Suprapubic skin (tissue), 4 donors: ENCODE results near the gene PREX1. TPM values are rescaled to one million over a fixed set of nuclear protein-coding genes. Genes with fewer than 3 reads are reported as not detected.

Experiments used
- DNase-seq, 2 donors: peaks; one replicate each; pipeline ENCODE4 v3.0.0-alpha.2; 2019; ENCODE audit warnings: low spot score in 2 of 2
- H3K27ac ChIP-seq: fragments of 200-600 bp; sonication (generic); one replicate; pipeline ENCODE4 v1.5.1; 2019
- H3K27me3 ChIP-seq: fragments of 200-600 bp; sonication (generic); one replicate; pipeline ENCODE4 v1.5.1; 2019
- H3K36me3 ChIP-seq: fragments of 200-600 bp; sonication (generic); one replicate; pipeline ENCODE4 v1.5.1; 2019
- H3K4me1 ChIP-seq: fragments of 200-600 bp; sonication (generic); one replicate; pipeline ENCODE4 v1.5.1; 2019
- H3K4me3 ChIP-seq: fragments of 200-600 bp; sonication (generic); one replicate; pipeline ENCODE4 v1.5.1; 2019; ENCODE audit warnings: mild to moderate bottlenecking
- H3K9me3 ChIP-seq: fragments of 200-600 bp; sonication (generic); one replicate; pipeline ENCODE4 v1.5.1; 2019
- CTCF ChIP-seq, 2 donors: fragments of 200-600 bp in 1 of 2; fragments of 450-650 bp in 1 of 2; sonication (generic) in 1 of 2; IDR thresholded peaks; one replicate each; pipeline ENCODE4 v1.5.1; 2016 to 2019; ENCODE audit warnings: antibody characterized with exemption in 2 of 2, mild to moderate bottlenecking in 1 of 2, moderate library complexity in 1 of 2
- EP300 ChIP-seq: sonication (generic); formaldehyde crosslinking; IDR thresholded peaks from one replicate; pipeline ENCODE4 v1.6.1; 2017; ENCODE audit warnings: antibody characterized with exemption
- POLR2A ChIP-seq, 2 donors: fragments of 450-650 bp; IDR thresholded peaks; one replicate each; pipeline ENCODE4 v1.6.1; 2017; ENCODE audit warnings: antibody characterized with exemption in 2 of 2, mild to moderate bottlenecking in 2 of 2, moderate library complexity in 2 of 2
- POLR2AphosphoS5 ChIP-seq, 3 donors: sonication (generic); formaldehyde crosslinking; IDR thresholded peaks; one replicate each; pipeline ENCODE4 v1.6.1; 2017; ENCODE audit warnings: antibody characterized with exemption in 3 of 3
- WGBS: methylation state at CpG from one replicate; pipeline ENCODE4 v1.1.5; 2018; 5-methylcytosine and 5-hydroxymethylcytosine counted together
- total RNA-seq, 4 donors: library from RNA; depleted of rRNA; stranded (reverse); fragments of >200 nt; gene quantifications; one replicate each; pipeline ENCODE4 v1.1.0, GENCODE V29; 2016

Gene PREX1
- total RNA-seq, 4 donors from 2014 or later = 4.7 to 15.1 (median 10.2) TPM

- TF ChIP-seq POLR2AphosphoS5 (IDR thresholded peaks at IDR 0.05) = no peak
- TF ChIP-seq EP300 = no peak
- no peak for TF ChIP-seq CTCF (IDR thresholded peaks at IDR 0.05)
- no peak for TF ChIP-seq POLR2A (IDR thresholded peaks at IDR 0.05)
- no peaks in the 10 kb centered on the region for H3K9me3 ChIP-seq
- H3K27me3 ChIP-seq = no peaks in the 10 kb centered on the region
- peaks cover 16% of the 10 kb centered on the region for H3K4me1 ChIP-seq
- DNase-seq = no peak
- H3K36me3 ChIP-seq = no peaks in the 10 kb centered on the region
- no peak overlapping the region for H3K27ac ChIP-seq
- no peak overlapping the region for H3K4me3 ChIP-seq
- WGBS = 91% methylated on average over 18 of the region's 18 CpGs
Measured at GRCh38 chr20:48709058-48709691, 118.6 kb downstream of the PREX1 start.

DNA sequence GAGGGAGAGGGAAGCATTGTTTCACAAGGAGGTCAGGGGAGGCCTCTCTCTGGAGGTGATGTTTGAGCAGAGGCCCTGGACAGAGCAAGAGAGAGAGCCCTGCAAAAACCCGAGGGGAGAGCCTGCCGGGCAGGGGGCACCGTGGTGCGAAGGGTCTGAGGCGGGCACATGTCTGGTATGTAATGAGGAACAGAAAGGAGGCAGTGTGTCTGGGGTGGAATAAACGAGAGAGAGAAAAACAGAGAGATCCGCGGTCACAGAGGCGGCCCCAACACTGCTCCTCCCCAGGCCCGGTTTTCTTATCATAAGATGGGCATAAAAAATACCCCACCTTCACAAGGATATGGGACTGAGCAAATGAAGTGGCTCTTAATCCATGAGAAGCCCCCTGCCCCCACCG lies 119.2 kb downstream of the PREX1 start:
- WGBS = 75% methylated on average over 11 of the region's 11 CpGs
- DNase-seq = no peak
- no peaks in the 10 kb centered on the region for H3K36me3 ChIP-seq
- H3K27ac ChIP-seq = no peak overlapping the region
- H3K9me3 ChIP-seq = no peaks in the 10 kb centered on the region
- H3K27me3 ChIP-seq = no peaks in the 10 kb centered on the region
- H3K4me1 ChIP-seq = peaks cover 22% of the 10 kb centered on the region
- TF ChIP-seq POLR2AphosphoS5 (IDR thresholded peaks at IDR 0.05) = no peak
- no peak for TF ChIP-seq EP300
- no peak for TF ChIP-seq CTCF (IDR thresholded peaks at IDR 0.05)
- no peak for TF ChIP-seq POLR2A (IDR thresholded peaks at IDR 0.05)
- H3K4me3 ChIP-seq = no peak overlapping the region

GRCh38 chr20:48708116-48708515 lies 119.7 kb downstream of the PREX1 start:
- Histone ChIP-seq H3K27ac (no peak overlapping the region), H3K4me1 (peaks cover 27% of the 10 kb centered on the region)
- WGBS = 94% methylated on average over 7 of the region's 7 CpGs

DNA sequence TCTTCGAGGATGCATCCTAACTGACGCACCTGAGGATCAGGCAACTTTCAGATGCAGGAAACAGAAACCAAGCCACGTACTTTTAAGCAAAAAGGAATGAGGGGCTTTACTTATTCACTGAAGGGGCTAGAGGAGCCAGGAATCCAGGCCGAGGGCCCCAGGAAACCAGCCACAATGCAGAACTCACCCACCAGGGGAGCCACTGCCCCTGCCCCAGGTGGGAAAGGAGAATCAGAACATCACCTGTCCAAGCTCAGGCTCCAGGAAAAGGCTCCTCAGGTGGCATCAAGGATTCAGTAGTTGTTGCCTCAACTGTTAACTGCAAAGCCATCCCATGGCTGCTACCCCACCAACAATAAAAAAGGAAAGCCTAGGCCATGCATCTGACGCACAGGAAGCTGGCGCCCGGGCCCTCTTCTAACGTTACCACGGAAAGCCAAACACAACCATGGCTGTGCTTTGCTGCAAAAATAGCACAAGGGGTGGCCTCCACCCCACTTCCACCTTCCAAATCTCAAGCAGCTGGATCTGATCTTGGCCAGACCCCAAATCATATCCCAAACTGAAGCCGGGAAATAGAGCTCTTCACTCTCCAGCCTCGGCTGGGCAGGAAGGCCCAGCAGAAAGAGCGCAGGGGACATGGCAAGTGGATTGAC lies 121.0 kb downstream of the PREX1 start:
- H3K36me3 ChIP-seq = no peaks in the 10 kb centered on the region
- H3K27ac ChIP-seq = no peak overlapping the region
- H3K9me3 ChIP-seq = no peaks in the 10 kb centered on the region
- no peak for DNase-seq
- TF ChIP-seq POLR2A (IDR thresholded peaks at IDR 0.05) = no peak
- no peak for TF ChIP-seq CTCF (IDR thresholded peaks at IDR 0.05)
- no peak for TF ChIP-seq POLR2AphosphoS5 (IDR thresholded peaks at IDR 0.05)
- TF ChIP-seq EP300 = no peak
- WGBS = 69% methylated on average over 12 of the region's 12 CpGs
- no peaks in the 10 kb centered on the region for H3K27me3 ChIP-seq
- H3K4me3 ChIP-seq = no peak overlapping the region
- peaks cover 35% of the 10 kb centered on the region for H3K4me1 ChIP-seq

More at GRCh38 chr20:48708116-48708515, 119.7 kb downstream of the PREX1 start:
- TF ChIP-seq EP300 (no peak), POLR2A (IDR thresholded peaks at IDR 0.05) (no peak), CTCF (IDR thresholded peaks at IDR 0.05) (no peak)
- Histone ChIP-seq H3K9me3 (no peaks in the 10 kb centered on the region), H3K27me3 (no peaks in the 10 kb centered on the region), H3K4me3 (no peak overlapping the region), H3K36me3 (no peaks in the 10 kb centered on the region)
- DNase-seq = no peak

GRCh38 chr20:48706116-48706656 lies 121.6 kb downstream of the PREX1 start:
- H3K36me3 ChIP-seq = no peaks in the 10 kb centered on the region
- H3K9me3 ChIP-seq = no peaks in the 10 kb centered on the region
- no peaks in the 10 kb centered on the region for H3K27me3 ChIP-seq
- H3K4me1 ChIP-seq = peaks cover 35% of the 10 kb centered on the region
- H3K4me3 ChIP-seq = no peak overlapping the region
- peak overlapping the region; percentile 52 for H3K27ac ChIP-seq
- TF ChIP-seq CTCF (IDR thresholded peaks at IDR 0.05) = no peak
- no peak for TF ChIP-seq EP300
- TF ChIP-seq POLR2AphosphoS5 (IDR thresholded peaks at IDR 0.05) = peak in 1 of 3 donors; percentile 27
- WGBS = 100% methylated on average over 2 of the region's 2 CpGs
- DNase-seq = no peak
